Right hindlimb (tissue), 1 donor: ENCODE data around the gene TEAD1.

Source experiments
- DNase-seq: peaks from one replicate; pipeline ENCODE4 v3.0.0-alpha.2; 2018

The TEAD1 gene

GRCh38 chr11:12768726-12769673 lies 94.8 kb downstream of the TEAD1 start:
- no peak for DNase-seq

GRCh38 chr11:12769834-12770345 lies 95.7 kb downstream of the TEAD1 start:
- DNase-seq, result no peak

- no peak for DNase-seq
These were observed 96.2 kb downstream of the TEAD1 start for GRCh38 chr11:12770435-12770834.

DNA sequence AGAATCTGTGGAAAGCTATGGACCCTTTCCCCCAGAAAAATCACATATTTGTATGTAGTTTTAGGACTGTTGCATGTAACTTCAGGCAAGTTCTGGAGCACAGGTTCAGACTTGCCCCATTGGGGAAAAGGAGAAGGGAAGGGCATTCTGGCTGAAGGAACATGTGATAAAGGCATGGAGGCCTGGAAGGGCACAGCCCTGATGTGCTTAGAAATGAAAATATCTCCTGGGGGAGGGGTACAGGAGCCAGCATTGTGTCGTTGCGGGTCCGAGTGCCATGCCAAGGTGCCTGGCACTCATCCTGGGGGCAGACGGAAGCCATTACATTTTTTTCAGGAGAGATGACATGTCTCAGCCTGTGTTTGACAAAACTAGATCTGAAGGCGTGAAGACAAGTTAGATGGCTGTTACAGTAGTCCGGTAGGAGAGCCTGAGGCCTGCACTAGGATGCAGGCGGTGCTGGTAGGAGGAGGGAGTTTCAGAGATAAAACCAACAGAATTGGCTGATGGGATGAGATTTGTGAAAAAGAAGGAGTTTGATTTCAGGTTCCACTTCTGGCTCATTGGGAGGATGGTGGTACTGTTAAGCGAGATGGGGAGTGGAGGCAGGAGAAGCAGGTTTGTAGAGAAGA lies 96.9 kb downstream of the TEAD1 start:
- no peak for DNase-seq

DNA sequence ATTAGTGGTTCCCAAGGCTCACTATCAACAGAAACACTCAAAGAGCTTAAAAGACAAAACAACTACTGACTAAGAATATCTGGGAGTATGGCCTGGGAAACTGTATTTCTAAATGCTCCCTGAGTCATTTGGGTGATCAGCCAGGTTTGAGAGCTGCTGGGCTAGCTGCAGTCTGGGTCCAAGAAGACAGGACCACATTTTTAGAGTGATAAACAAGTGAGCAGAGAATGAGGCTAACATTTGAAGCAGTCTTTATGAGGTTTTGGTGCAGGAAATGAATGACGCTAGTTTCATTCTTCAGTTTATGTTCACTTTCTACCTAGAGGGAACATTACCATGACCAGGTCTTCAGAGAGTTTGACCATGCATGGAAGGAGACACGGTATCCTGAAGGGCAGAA lies 97.7 kb downstream of the TEAD1 start:
- DNase-seq, result no peak

DNA sequence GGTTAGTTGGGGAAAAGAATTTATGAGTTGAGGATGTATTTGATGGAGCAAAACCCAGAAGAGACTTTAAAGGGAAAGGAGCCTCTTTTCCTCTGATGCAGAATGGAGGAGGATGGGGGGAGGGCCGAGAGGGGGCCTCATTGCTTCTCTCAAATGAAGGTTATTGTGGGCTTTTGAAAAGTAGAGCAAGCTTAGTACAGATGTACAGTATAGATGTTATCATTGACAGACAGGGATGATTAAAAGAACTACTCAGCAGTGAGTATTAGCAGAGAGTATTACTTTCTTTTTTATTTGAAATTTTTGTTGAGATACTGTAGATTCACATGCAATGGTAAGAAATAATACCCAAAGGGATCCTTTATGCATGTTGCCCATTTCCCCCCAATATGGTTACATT lies 98.1 kb downstream of the TEAD1 start:
- DNase-seq, result no peak

GRCh38 chr11:12773591-12773990 lies 99.4 kb downstream of the TEAD1 start:
- DNase-seq, result no peak

- no peak for DNase-seq
These were observed 101.7 kb downstream of the TEAD1 start for GRCh38 chr11:12775955-12776354.

DNA sequence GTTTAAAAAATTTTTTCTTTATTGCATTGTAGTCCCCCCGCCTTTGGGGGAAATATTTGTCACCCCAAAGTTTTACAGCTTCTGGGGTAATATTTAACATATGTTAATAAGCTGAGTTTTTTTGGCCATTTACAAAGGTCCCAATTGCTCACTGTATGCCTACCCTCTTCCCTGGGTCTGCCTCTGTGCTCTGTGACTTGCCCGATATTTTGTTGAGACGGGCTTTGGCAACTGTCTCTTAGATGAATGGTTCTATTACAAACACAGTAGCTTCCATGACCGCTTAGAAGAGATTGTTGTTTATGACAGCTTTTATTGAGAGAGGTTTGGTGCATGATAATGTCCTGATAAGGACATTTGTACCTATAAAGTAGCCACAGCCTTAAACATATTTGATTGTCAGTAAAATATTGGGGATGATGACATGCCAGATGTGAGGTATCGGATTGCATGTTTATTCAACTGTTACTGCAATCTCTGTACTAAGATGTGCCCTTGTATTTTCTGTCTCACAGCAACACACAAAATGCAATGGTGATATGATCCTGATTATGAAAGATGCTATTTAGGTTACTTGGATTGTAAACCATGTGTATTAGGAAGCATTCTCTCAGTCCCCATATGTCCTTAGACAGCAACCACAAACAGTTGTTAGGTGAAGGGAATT lies 103.1 kb downstream of the TEAD1 start:
- DNase-seq, result no peak

GRCh38 chr11:12778240-12778905 lies 104.2 kb downstream of the TEAD1 start:
- no peak for DNase-seq

DNA sequence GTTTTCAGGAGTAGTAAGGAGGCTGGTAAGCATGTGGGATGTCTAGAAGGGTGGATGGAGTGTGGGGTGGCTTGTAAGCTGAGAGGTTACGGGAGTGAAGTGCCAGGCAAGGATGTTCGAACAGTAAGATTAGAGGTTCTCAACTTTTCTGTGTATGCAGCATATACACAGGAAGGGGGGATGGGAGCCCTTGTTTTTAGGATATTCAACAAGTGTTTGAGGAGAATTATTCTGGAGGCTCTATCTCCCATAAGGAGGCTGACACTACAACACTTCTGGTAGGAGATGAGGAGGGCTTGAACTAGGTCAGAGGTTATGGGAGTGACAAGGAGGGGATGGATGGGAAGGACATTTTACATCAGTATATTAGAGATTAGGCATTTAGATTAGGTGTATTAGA lies 109.5 kb downstream of the TEAD1 start:
- DNase-seq, result no peak

DNA sequence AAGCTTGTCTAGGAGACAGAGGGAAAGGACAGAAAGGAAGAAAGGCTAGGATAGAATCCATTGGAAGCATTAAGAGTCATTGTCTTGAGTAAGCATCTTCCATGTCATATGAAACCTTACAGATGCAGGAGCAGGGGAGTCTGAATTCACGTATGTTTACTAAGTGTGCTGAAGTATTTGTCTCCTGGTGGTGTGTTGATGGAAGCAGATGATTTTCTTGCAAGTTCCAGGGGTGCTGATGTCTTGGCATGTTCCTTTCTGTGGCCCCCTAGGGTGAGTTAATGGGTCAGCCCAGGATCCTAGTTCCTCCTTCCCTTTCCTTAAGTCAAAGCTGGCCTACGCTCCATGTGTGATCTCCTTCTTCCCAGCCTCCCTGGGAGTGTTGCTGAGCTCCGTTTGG lies 110.2 kb downstream of the TEAD1 start:
- DNase-seq, result no peak

DNA sequence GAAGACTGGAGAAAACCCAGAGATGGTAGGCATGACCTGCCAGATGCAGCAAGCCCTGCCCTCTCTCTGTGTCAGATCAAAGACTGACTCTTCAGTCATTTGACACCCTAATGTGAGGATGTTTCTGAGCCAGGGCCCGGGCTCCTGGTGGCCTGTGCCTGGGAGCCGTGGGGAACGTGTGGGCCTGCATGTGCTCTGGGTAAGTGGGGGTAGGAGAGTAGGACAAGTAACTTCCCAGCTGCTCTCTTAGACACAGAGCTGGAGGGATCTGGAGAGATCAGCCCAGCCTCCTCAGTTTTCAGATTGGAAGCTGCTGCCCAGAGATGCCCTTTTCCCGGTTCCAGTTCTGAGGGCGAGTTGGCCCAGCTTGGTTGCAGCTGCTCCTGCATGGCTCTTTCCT lies 110.8 kb downstream of the TEAD1 start:
- DNase-seq, result peak; percentile 48

GRCh38 chr11:12785901-12786300 lies 111.7 kb downstream of the TEAD1 start:
- no peak for DNase-seq

GRCh38 chr11:12786450-12786849 lies 112.2 kb downstream of the TEAD1 start:
- no peak for DNase-seq

- no peak for DNase-seq
These were observed 112.7 kb downstream of the TEAD1 start for GRCh38 chr11:12786891-12787290.

- DNase-seq, result no peak
These were observed 113.6 kb downstream of the TEAD1 start for GRCh38 chr11:12787847-12788246.

- DNase-seq, result no peak
These were observed 114.8 kb downstream of the TEAD1 start for GRCh38 chr11:12789054-12789453.

GRCh38 chr11:12789596-12790215 lies 115.5 kb downstream of the TEAD1 start:
- no peak for DNase-seq

DNA sequence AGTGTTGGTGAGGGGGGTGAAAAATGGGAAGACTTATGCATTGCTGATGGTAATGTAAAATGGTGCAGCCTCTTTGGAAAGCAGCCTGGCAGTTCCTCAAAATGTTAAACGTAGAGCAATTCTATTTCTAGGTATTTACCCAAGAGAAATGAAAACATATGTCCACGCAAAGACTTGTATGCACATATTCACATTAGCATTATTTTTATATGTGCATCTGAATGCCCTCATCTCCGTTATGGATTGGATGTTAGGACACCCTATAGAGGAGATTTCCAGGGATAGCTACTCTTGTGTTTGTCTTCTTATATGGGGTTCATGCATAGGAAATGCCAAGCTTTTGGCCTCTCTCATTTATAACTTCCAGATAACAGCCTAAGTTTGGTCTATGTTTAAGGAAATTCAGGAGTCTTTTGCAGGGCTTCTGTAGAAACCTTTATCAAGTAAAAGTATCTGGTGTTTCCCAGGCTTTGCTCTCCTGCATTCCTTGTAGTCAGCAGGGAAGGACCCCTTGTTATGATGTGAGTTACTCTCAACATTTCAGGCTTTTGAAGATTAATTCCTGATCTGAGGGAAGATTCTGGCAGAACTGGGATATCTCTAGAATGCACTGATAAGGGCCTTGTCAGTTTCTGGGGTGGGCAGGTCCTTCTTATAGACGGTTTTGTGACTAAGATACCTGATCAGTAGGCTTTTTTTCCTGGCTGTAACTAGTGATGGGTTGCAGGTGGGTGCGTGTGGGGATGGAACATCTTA lies 116.8 kb downstream of the TEAD1 start:
- DNase-seq, result no peak

- no peak for DNase-seq
These were observed 117.8 kb downstream of the TEAD1 start for GRCh38 chr11:12792018-12792417.

- no peak for DNase-seq
These were observed 118.4 kb downstream of the TEAD1 start for GRCh38 chr11:12792590-12792989.
